VCaP (cell line): ENCODE results near the gene CORO7.

ENCODE experiments used
- H3K27ac ChIP-seq: fragments of 450-650 bp; 2 replicates; pipeline ENCODE4 v1.5.1; 2017
- CTCF ChIP-seq: fragments of 450-650 bp; conservative IDR thresholded peaks from 2 replicates; pipeline ENCODE4 v1.5.1; 2017; ENCODE audit warnings: mild to moderate bottlenecking, moderate library complexity

The CORO7 gene

GRCh38 chr16:4361944-4362311, 54.5 kb downstream of the CORO7 start:
- TF ChIP-seq CTCF = no peak

GRCh38 chr16:4361033-4361943, 55.1 kb downstream of the CORO7 start:
- TF ChIP-seq CTCF = no peak
- peak overlapping the region; percentile 38; the same call in 1 of the 2 replicates for H3K27ac ChIP-seq

More at GRCh38 chr16:4361944-4362311, 54.5 kb downstream of the CORO7 start:
- H3K27ac ChIP-seq = no peak overlapping the region

GRCh38 chr16:4360538-4361021, 55.8 kb downstream of the CORO7 start:
- H3K27ac ChIP-seq = peak overlapping the region; percentile 38; the same call in 1 of the 2 replicates
- TF ChIP-seq CTCF = no peak

- TF ChIP-seq CTCF = no peak
- no peak overlapping the region for H3K27ac ChIP-seq
Observed at GRCh38 chr16:4359914-4360313, 56.5 kb downstream of the CORO7 start.

GRCh38 chr16:4358831-4359561, 57.4 kb downstream of the CORO7 start:
- TF ChIP-seq CTCF = peak; percentile 80
- H3K27ac ChIP-seq = no peak overlapping the region

GRCh38 chr16:4358236-4358635, 58.2 kb downstream of the CORO7 start:
- no peak overlapping the region for H3K27ac ChIP-seq
- no peak for TF ChIP-seq CTCF

GRCh38 chr16:4356820-4357219, 59.6 kb downstream of the CORO7 start:
- TF ChIP-seq CTCF = no peak
- no peak overlapping the region for H3K27ac ChIP-seq
